Middle frontal gyrus (tissue), 1 donor: ENCODE results near the gene CCDC91.
A peak's percentile ranks its signal among the peaks of the same experiment; 100 is the strongest.

Experiments
- DNase-seq: peaks from one replicate; pipeline ENCODE4 v3.0.0-alpha.2; 2015; ENCODE audit warnings: low spot score; ENCODE audit errors: extremely low spot score

The CCDC91 gene

GRCh38 chr12:28190321-28191050, at the start of gene CCDC91:
Gene CCDC91 (plus strand): TSS chr12:28190456. CDS start chr12:28257216, 66,760 bp downstream.
- DNase-seq, result peak; percentile 69

- no peak for DNase-seq
These were observed 46.2 kb upstream of the CCDC91 start for GRCh38 chr12:28144059-28144458.

- DNase-seq, result no peak
These were observed 45.7 kb upstream of the CCDC91 start for GRCh38 chr12:28144532-28144931.

GRCh38 chr12:28145216-28145615, 45.0 kb upstream of the CCDC91 start:
- DNase-seq, result no peak

GRCh38 chr12:28149279-28149678, 41.0 kb upstream of the CCDC91 start:
- DNase-seq, result no peak

- DNase-seq, result no peak
These were observed 33.9 kb upstream of the CCDC91 start for GRCh38 chr12:28156362-28156761.

- DNase-seq, result no peak
These were observed 33.5 kb upstream of the CCDC91 start for GRCh38 chr12:28156804-28157203.

GRCh38 chr12:28158353-28158752, 31.9 kb upstream of the CCDC91 start:
- DNase-seq, result no peak

- DNase-seq, result no peak
These were observed 30.6 kb upstream of the CCDC91 start for GRCh38 chr12:28159688-28160087.

- no peak for DNase-seq
These were observed 28.6 kb upstream of the CCDC91 start for GRCh38 chr12:28161697-28162096.

GRCh38 chr12:28162697-28163096, 27.6 kb upstream of the CCDC91 start:
- no peak for DNase-seq

- DNase-seq, result no peak
These were observed 25.5 kb upstream of the CCDC91 start for GRCh38 chr12:28164644-28165275.

- DNase-seq, result no peak
These were observed 22.2 kb upstream of the CCDC91 start for GRCh38 chr12:28167981-28168485.

GRCh38 chr12:28171356-28172060, 18.7 kb upstream of the CCDC91 start:
- DNase-seq, result no peak

- DNase-seq, result no peak
These were observed 17.7 kb upstream of the CCDC91 start for GRCh38 chr12:28172434-28173030.

- no peak for DNase-seq
These were observed 16.8 kb upstream of the CCDC91 start for GRCh38 chr12:28173440-28173839.

- no peak for DNase-seq
These were observed 15.1 kb upstream of the CCDC91 start for GRCh38 chr12:28175098-28175589.

GRCh38 chr12:28176295-28176694, 14.0 kb upstream of the CCDC91 start:
- DNase-seq, result no peak

- no peak for DNase-seq
These were observed 12.8 kb upstream of the CCDC91 start for GRCh38 chr12:28177461-28177860.

- no peak for DNase-seq
These were observed 12.4 kb upstream of the CCDC91 start for GRCh38 chr12:28177905-28178304.

GRCh38 chr12:28178775-28179174, 11.5 kb upstream of the CCDC91 start:
- DNase-seq, result no peak

- DNase-seq, result no peak
These were observed 9.5 kb upstream of the CCDC91 start for GRCh38 chr12:28180786-28181185.
